B cell (primary cell): ENCODE results near the gene ZSCAN1.

Experiments
- EZH2 ChIP-seq: IDR thresholded peaks from 2 replicates; pipeline ENCODE4 v1.6.1; 2012; ENCODE audit warnings: borderline replicate concordance, low read depth, mild to moderate bottlenecking, moderate library complexity, low read length; ENCODE audit not compliant: insufficient read depth, poor library complexity, severe bottlenecking
- TF ChIP-seq, protein P1 (sequence below): fragments of 200-600 bp; IDR thresholded peaks from one replicate; pipeline ENCODE4 v1.8.0; 2022; ENCODE audit warnings: antibody characterized with exemption, mild to moderate bottlenecking

GRCh38 chr19:58053480-58054156, 19.8 kb downstream of the ZSCAN1 start:
- TF ChIP-seq EZH2 = no peak
- TF ChIP-seq, protein P1, sequence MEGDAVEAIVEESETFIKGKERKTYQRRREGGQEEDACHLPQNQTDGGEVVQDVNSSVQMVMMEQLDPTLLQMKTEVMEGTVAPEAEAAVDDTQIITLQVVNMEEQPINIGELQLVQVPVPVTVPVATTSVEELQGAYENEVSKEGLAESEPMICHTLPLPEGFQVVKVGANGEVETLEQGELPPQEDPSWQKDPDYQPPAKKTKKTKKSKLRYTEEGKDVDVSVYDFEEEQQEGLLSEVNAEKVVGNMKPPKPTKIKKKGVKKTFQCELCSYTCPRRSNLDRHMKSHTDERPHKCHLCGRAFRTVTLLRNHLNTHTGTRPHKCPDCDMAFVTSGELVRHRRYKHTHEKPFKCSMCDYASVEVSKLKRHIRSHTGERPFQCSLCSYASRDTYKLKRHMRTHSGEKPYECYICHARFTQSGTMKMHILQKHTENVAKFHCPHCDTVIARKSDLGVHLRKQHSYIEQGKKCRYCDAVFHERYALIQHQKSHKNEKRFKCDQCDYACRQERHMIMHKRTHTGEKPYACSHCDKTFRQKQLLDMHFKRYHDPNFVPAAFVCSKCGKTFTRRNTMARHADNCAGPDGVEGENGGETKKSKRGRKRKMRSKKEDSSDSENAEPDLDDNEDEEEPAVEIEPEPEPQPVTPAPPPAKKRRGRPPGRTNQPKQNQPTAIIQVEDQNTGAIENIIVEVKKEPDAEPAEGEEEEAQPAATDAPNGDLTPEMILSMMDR = no peak
